ENCODE results near the gene MXI1. TPM values are rescaled to one million over a fixed set of nuclear protein-coding genes. Genes with fewer than 3 reads are reported as not detected.

The MXI1 gene
- total RNA-seq, 2 donors from 2014 or later, result 31.3 to 55.4 TPM

DNA sequence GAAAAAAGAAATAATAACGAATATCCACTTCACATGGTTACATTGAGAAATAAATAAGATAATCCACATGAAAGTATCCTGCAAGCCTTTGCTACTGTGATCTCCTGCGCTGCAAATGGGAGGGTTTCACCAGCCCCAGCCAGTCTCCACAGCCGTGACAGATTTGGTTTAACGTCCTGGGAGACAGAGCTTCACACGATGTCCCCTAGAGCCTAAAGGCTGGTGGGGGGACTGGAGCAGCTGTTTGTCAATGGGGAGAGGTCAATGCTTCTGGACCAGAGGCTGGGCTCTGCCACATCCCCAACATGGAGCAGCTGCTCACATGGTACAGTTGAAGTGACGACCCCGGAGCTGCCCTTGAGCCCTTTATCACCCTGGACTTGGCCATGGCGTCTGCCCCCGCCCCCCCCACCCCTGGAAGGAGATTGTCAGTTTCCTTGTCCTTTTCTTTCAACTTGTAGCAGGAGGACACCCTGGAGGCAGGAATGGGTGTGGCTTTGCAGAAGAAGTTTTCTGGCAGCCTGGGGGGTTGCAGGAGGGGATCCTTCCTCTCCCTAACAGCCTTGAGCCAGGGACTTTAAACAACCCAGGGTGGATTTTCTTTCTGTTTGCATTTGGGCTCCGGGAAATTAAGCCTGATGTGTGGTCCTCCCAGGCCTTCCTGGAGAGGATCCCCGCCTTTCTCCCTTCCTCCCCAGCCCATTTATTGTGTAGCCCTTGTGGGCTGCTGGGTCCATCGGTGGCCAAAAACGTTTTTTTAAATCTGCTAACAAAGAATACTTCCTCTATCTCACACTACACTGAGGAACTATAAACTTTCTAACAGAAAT, 37.0 kb upstream of the MXI1 start:
- no peaks in the 10 kb centered on the region for H3K9me3 ChIP-seq (ENCODE audit: control insufficient read depth, low read length)
- Mint-ChIP-seq H3K36me3 (ENCODE audit: low read depth) (no peaks in the 10 kb centered on the region), H3K9me3 (no peaks in the 10 kb centered on the region), H3K27me3 (ENCODE audit: insufficient read depth) (peaks cover 97% of the 10 kb centered on the region), H3K4me1 (peaks cover 37% of the 10 kb centered on the region), H3K27ac (no peak overlapping the region), H3K4me3 (no peak overlapping the region)
- peak; percentile 71 for DNase-seq
- TF ChIP-seq, protein P1, sequence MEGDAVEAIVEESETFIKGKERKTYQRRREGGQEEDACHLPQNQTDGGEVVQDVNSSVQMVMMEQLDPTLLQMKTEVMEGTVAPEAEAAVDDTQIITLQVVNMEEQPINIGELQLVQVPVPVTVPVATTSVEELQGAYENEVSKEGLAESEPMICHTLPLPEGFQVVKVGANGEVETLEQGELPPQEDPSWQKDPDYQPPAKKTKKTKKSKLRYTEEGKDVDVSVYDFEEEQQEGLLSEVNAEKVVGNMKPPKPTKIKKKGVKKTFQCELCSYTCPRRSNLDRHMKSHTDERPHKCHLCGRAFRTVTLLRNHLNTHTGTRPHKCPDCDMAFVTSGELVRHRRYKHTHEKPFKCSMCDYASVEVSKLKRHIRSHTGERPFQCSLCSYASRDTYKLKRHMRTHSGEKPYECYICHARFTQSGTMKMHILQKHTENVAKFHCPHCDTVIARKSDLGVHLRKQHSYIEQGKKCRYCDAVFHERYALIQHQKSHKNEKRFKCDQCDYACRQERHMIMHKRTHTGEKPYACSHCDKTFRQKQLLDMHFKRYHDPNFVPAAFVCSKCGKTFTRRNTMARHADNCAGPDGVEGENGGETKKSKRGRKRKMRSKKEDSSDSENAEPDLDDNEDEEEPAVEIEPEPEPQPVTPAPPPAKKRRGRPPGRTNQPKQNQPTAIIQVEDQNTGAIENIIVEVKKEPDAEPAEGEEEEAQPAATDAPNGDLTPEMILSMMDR (conservative IDR thresholded peaks at IDR 0.05), result peak; percentile 47
- H3K4me3 ChIP-seq (ENCODE audit: low read length), result no peak overlapping the region
- H3K9ac ChIP-seq (ENCODE audit: extremely low read depth, low read length, poor library complexity, severe bottlenecking), result no peak overlapping the region
- peaks cover 75% of the 10 kb centered on the region for H3K27me3 ChIP-seq (ENCODE audit: control insufficient read depth, insufficient read depth, low read length, poor library complexity, severe bottlenecking)
- peaks cover 32% of the 10 kb centered on the region for H3K4me1 ChIP-seq (ENCODE audit: control insufficient read depth, insufficient read depth, low read length)
- no peak overlapping the region for H3K27ac ChIP-seq (ENCODE audit: low read depth, low read length)
- no peaks in the 10 kb centered on the region for H3K36me3 ChIP-seq (ENCODE audit: control insufficient read depth, insufficient read depth, low read length)
- WGBS, 2 experiments (ENCODE audit: insufficient coverage in 1 of 2, insufficient read length in 1 of 2), result 8 to 10% methylated on average over 4 to 12 of the region's 13 CpGs

- no peaks in the 10 kb centered on the region for H3K9me3 ChIP-seq (ENCODE audit: control insufficient read depth, low read length)
- peaks cover 33% of the 10 kb centered on the region for H3K4me1 Mint-ChIP-seq
- H3K27me3 Mint-ChIP-seq (ENCODE audit: insufficient read depth), result peaks cover 97% of the 10 kb centered on the region
- H3K36me3 Mint-ChIP-seq (ENCODE audit: low read depth), result no peaks in the 10 kb centered on the region
- peak; percentile 62 for DNase-seq
- H3K36me3 ChIP-seq (ENCODE audit: control insufficient read depth, insufficient read depth, low read length), result no peaks in the 10 kb centered on the region
- no peaks in the 10 kb centered on the region for H3K9me3 Mint-ChIP-seq
- peaks cover 38% of the 10 kb centered on the region for H3K4me1 ChIP-seq (ENCODE audit: control insufficient read depth, insufficient read depth, low read length)
- no peak overlapping the region for H3K4me3 Mint-ChIP-seq
- TF ChIP-seq, protein P1 (conservative IDR thresholded peaks at IDR 0.05), result no peak
- no peak overlapping the region for H3K9ac ChIP-seq (ENCODE audit: extremely low read depth, low read length, poor library complexity, severe bottlenecking)
- WGBS, 2 experiments (ENCODE audit: insufficient coverage in 1 of 2, insufficient read length in 1 of 2), result 5 to 10% methylated on average over 3 to 4 of the region's 6 CpGs
- peaks cover 68% of the 10 kb centered on the region for H3K27me3 ChIP-seq (ENCODE audit: control insufficient read depth, insufficient read depth, low read length, poor library complexity, severe bottlenecking)
- no peak overlapping the region for H3K27ac ChIP-seq (ENCODE audit: low read depth, low read length)
- no peak overlapping the region for H3K4me3 ChIP-seq (ENCODE audit: low read length)
- H3K27ac Mint-ChIP-seq, result no peak overlapping the region
Measured at GRCh38 chr10:110171032-110171431, 36.4 kb upstream of the MXI1 start.

GRCh38 chr10:110172155-110172554, 35.2 kb upstream of the MXI1 start:
- Mint-ChIP-seq H3K36me3 (ENCODE audit: low read depth) (no peaks in the 10 kb centered on the region), H3K27me3 (ENCODE audit: insufficient read depth) (peaks cover 93% of the 10 kb centered on the region), H3K4me3 (no peak overlapping the region), H3K27ac (no peak overlapping the region), H3K9me3 (no peaks in the 10 kb centered on the region), H3K4me1 (peaks cover 31% of the 10 kb centered on the region)
- TF ChIP-seq, protein P1 (conservative IDR thresholded peaks at IDR 0.05), result no peak
- H3K36me3 ChIP-seq (ENCODE audit: control insufficient read depth, insufficient read depth, low read length), result no peaks in the 10 kb centered on the region
- H3K4me3 ChIP-seq (ENCODE audit: low read length), result no peak overlapping the region
- no peaks in the 10 kb centered on the region for H3K9me3 ChIP-seq (ENCODE audit: control insufficient read depth, low read length)
- no peak overlapping the region for H3K27ac ChIP-seq (ENCODE audit: low read depth, low read length)
- 82 to 89% methylated on average over 4 to 5 of the region's 5 CpGs for WGBS, 2 experiments (ENCODE audit: insufficient coverage in 1 of 2, insufficient read length in 1 of 2)
- peaks cover 57% of the 10 kb centered on the region for H3K27me3 ChIP-seq (ENCODE audit: control insufficient read depth, insufficient read depth, low read length, poor library complexity, severe bottlenecking)
- DNase-seq, result no peak
- peaks cover 38% of the 10 kb centered on the region for H3K4me1 ChIP-seq (ENCODE audit: control insufficient read depth, insufficient read depth, low read length)
- H3K9ac ChIP-seq (ENCODE audit: extremely low read depth, low read length, poor library complexity, severe bottlenecking), result no peak overlapping the region
